HG02884 (cell line): ENCODE measurements around the gene ZNF709.
"Not testable (repeated sequence)": the region's sequence is repeated elsewhere in the genome, so short reads cannot be mapped to it uniquely, and the experiment has no call there.

ENCODE experiments used
- ATAC-seq: cut with Tn5 transposase; IDR thresholded peaks from one replicate; pipeline ENCODE4 v1.9.1; 2021; ENCODE audit warnings: mild to moderate bottlenecking, moderate library complexity; ENCODE audit not compliant: unreplicated experiment

ZNF709 gene

DNA sequence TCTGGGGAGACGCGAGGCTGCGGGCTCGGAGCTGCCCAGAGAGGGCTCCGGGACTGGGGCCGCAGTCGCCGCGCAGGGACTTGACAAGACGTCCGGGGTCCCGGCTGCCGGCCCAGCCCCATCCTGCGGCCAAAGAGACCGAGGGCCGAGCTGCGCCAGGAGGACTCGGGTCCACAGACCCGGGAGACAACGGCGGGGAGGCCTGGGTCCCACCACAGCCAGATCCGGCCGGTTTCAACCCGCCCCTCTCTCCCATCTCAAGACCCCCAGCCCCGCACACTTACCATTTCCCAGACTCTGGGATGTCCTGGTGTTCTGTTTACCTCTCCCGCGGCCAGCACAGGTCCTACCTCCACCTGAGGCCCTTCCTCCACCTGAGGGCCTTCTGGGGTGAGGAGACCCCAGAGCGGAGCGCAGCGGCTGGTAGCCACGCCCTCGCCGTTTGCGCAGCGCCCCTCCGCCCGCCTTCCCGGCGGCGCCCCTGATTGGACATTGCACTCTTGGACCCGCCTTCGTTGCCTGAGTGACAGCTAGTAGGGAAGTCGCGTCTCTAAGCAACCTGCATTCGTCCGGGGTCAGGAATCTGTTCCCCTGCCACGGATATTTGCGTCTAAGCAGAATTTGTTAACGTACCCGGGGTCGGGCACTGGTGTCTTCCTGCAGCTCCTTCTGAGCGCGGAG is at the start of gene ZNF709:
Gene ZNF709 (minus strand): TSS at position 446 of the 681 bp plus-strand sequence. CDS start 159 bp downstream, at position 287.
- ATAC-seq = peak; percentile 93

DNA sequence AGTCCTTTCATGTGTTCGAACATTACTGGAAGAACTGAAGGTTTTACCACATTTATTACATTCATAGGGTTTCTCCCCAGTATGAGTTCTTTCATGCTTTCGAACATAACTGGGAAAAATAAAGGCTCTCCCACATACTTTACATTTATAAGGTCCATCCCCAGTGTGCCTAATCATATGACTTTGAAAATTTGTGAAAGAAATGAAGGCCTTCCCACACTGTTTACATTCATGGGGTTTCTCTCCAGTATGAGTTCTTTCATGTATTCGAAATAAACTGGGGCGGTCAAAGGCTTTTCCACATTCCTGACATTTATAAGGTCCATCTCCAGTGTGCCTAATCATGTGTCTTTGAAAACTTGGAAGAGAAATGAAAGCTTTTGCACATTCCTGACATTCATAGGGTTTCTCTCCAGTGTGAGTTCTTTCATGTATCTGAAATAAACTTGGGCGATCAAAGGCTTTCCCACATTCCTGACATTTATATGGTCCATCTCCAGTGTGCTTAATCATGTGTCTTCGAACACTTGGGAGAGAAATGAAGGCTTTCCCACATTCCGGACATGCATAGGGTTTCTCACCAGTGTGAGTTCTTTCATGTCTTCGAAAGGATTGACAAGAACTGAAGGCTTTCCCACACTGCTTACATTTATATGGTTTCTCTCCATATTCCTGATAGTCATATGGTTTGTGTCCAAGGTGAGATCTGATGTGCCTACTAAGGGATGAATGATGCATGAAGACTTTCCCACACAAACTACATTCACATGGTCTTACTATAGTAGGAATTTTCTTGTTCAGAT is 42.6 kb upstream of the ZNF709 start:
- no peak for ATAC-seq

DNA sequence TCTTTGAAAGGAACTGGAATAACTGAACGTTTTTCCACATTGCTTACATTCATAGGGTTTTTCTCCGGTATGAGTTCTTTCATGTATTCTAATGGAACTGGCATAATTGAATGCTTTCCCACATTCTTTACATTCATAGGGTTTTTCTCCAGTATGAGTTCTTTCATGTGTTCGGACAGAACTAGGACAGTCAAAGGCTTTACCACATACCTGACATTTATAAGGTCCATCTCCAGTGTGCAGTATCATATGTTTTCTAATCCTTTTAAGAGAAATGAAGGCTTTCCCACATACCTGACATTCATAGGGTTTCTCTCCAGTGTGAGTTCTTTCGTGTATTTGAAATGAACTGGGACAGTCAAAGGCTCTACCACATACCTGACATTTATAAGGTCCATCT is 41.9 kb upstream of the ZNF709 start:
- no peak for ATAC-seq

DNA sequence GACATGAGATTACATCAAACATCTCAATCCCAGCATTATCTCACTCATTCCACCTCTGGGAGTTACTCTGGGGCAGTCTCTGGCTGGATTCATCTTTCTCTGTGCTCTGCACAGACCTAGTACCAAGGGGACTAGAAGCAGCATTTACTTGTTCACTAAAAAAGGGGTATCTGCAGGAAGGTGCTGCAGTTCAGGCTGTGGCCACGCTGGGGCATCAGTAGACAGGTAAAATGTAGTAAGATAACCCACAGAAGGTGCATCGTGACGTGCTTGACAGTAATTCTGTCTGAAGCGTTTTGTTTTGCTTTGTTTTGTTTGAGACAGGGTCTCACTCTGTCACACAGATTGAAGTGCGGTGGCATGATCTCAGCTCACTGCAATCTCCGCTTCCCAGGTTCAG is 37.4 kb upstream of the ZNF709 start:
- ATAC-seq = no peak

DNA sequence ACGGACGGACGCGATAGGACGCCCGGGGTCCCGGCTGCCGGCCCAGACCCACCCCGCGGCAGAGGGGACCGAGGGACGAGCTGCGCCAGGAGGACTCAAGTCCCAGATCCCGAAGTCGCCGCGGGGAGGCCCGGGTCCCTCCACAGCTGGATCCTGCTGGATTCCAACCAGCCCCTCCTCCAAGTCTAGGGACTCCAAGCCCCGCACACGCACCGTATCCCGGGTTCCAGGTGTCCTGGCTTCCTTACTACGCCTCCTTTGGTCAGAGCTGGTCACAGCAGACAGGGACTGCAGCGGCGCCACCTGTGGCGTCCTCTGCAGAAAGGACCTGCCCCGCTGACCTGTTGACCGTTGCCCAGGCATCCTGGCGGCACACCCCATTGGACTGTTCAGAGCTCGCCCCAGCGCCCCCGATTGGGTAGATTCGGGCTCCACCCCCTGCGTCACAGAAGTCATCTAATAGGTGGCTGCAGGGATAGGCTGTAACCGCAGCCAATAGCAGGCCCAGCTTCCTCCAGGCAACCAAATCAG is 29.0 kb upstream of the ZNF709 start:
- ATAC-seq = no peak

DNA sequence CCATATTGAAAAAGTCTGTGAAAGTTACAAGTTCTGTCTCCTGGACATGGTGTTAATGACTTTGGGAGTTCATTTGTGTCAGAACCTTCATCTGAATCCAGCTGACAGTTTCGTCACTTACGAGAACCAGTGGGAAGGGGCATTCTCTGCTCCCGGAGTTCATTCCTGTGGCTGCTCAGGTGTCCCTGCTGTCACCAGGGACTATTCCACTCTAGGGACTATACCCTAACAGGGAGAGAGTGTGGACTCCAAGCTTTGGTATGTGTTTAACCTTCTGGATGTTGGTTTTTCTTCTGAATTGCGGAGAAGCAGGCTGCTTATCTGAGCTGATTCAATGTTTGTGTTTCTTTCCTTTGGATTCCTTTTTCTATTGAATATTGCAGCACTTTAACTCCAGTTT is 12.4 kb upstream of the ZNF709 start:
- no peak for ATAC-seq

DNA sequence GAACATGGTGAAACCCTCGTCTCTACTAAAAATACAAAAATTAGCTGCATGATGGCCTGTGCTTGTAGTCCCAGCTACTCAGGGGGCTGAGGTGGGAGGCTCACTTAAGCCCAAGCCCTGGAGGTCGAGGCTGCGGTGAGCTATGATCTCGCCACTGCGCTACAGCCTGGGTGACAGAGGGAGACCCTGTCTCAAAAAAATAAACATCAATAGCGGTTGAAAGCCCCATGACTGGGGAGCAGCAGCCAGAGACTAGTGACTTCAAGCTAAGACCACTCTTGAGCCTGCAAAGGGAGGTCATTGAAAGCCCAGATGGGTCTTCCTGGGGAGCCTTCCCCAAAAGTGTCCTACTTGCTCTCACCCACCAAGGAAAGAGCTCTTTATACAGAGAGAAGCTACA is 11.9 kb upstream of the ZNF709 start:
- ATAC-seq = no peak

DNA sequence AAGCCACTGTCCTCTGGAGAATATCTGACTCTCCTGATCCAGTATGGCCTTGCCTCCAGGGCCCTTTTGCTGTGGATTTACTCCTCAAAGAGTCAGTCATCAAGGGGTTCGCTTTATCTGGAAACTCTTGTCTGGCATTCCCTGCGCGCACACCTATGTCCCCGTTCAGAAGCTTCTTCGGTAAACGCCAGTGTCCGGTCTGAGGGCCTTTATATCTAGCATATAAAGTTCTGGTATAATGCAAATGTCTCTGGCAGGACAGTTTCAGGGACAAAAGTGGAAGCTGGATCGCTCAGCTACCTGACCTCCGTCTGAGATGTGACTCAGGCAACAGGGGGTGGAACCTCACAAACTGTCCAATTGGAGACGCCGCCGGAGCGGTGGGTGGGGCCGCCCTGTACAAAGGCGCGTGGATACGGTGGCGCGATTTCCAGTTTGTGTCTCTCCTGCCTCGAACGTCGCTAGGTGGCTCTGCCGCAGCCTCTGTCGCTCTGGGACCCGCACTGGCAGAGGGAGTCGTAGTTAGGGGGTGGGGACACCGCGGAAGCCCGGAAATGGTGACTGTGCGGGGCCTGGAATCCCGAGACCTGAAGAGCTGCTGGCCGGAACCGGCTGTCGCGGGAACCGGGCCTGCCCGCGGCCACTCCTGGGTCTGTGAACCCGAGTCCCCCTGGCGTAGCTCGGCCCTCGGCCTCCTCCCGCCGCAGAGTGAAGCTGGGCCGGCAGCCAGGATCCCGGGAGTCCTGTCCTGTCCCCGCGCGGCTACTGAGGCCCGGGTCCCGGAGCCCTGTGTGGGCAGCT is 10.6 kb upstream of the ZNF709 start:
- peak; percentile 79 for ATAC-seq

DNA sequence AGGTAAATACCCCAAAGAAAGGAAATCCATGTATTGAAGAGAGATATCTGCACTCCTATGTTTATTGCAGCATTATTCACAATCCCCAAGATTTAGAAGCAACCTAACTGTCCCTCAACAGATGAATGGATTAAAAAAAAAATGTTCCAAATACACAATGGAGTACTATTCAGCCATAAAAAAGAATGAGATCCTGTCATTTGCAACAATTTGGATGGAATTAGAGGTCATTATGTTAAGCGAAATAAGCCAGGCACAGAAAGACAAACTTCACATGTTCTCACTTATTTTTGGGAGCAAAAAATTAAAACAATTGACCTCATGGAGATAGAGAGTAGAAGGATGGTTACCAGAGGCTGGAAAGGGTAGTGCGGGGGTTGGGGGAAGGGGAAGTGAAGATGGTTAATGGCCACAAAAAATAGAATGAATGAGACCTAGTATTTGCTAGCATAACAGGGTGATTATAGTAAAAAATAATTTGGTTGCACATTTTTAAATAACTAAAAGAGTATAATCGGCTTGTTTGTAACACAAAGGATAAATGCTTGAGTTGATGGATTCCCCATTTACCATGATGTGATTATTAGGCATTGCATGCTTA is 9.7 kb upstream of the ZNF709 start:
- no peak for ATAC-seq

DNA sequence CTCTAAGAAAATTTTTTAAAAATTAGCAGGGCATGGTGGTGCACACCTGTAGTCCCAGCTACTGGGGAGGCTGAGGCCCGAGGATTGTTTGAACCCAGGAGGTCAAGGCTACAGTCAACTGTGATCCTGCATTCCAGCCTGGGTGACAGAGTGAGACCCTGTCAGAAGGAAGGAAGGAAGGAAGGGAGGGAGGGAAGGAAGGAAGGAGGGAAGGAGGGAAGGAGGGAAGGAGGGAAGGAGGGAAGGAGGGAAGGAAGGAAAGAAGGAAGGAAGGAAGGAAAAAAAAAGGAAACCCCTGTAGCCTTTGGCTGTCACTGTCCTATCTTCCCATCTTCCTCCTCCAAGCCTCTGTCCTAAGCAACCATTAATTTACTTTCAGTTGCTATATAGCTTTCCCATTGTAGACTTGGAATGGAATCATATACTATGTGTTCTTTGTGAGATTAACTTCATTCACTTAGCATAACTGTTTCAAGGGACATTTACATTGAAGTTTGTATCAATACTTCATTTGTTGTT is 1.7 kb upstream of the ZNF709 start:
- not testable (repeated sequence) for ATAC-seq

DNA sequence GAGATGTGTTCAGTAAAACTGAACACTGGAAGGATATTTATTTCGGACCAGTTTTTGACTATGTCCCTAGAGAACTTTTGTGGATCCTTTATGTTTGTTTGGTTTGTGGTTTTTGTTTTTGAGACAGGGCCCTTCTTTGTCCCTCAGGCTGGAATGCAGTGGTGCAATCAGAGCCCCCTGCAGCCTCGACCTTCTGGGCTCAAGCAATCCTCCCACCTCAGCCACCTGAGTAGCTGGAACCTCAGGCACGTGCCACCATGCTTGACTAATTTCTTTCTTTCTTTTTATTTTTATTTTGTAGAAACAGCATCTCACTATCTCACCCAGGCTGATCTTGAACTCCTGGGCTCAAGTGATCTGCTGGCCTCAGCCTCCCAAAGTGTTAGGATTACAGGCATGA is 955 bp upstream of the ZNF709 start:
- ATAC-seq = no peak

DNA sequence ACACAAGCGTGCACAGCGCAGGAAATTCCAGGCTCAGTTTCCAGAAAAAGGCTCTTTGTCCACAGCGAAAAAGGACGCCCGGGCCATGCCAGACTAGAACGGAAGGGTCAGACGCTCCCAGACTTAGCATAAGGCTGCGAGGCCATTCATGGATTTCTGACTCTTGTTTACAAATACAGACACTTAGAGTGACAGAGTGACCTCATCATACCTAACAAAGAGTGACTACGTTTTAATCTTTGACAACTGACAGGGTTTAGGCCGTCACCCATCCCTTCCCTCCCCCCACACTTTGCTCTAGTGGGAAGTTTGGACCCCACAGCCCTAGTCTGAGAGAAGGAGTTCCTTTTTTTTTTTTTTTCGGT is 418 bp upstream of the ZNF709 start:
- no peak for ATAC-seq

DNA sequence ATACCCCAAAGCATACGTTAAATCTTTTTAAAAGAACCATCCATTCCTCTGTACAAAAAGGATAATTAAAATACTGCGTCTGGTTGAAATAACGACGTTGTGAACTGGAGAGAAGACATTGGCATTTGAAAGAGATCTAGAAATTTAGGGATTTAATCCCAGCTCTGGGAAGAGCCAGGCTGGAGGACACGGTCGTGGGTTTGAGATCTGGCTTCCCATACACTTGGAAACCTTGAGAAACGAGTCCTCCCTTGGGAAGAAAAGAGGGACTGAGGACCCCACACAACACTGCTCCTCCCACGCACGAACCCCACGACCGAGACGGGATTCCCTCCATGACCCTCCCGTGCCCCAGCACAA is 625 bp downstream of the ZNF709 start:
- ATAC-seq = no peak

DNA sequence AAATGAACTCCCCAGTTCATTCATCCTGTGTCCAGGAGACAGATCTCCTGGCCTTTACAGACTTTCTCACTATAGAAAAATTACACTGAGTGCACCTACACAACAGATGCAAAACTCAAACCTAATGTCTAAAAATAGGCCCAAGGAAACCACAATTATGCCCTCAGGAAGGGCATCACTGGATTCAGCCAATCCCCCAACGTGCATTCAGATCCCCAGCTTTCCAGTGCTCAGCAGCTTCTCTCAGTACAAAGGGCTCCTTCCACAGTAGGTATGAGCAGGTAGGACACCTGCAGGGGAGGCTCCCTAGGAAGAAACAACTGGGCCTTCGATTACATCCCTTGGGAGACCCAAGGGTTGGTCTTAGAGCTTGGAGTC is 2.1 kb downstream of the ZNF709 start:
- ATAC-seq = no peak

DNA sequence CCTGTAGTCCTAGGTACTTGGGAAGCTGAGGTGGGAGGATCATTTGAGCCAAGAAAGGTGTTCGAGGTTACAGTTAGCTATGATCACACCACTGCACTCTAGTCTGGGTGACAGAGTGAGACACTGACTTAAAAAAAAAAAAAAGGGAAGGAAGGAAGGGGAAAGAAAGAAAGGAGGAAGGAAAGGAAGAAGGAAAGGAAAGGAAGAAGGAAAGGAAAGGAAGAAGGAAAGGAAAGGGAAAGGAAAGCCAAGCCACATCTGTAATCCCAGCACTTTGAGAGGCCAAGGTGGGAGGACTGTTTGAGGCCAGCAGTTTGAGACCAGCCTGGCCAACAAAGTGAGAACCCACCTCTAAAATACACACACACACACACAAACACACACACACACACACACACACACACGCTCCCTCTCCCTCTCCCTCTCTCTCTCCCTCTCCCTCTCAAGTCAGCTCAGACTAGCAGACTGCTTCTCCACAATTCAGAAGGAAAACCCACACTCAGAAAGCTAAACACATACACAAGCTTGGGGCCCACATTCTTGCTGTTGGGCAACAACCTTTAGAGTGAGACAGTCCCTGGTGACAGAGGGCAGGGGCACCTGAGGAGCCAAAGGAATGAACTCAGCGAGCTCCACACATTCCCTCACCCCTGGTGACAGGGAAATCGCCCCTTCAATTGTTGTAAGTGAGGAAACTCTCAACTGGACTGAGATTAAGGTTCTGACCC is 2.7 kb downstream of the ZNF709 start:
- no peak for ATAC-seq

DNA sequence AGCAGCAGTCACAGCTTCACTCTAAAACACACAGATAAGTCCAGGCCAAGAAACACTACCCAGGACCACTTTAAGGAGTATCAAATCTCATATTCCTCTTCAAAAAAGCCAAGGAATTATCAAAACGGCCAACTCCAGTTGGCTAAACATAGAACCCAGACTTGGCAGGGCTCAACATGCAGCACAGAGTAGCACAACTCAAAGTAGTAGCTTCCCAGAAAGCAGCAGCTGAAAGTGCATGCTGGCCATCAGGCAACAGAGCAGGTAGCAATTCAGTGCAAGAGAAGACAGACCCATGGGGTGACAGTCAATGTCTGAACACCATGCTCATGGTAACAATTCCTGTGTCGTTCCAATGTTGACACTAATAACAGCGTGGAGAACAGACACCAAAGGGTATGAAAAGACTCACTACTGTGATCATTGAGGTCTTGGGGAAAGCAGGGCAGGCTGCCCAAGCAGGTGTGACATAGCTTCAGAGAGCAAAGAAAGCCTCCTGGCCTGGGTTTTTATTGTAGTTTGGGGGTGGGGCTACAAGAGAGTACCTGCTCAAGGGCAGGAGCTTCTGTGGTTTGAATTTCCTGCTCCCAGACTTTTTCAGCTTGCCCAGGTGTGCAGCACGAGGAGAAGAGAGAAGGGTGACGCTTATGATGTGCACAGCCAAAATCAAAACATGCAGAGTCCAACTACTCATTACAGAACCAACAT is 6.2 kb downstream of the ZNF709 start:
- no peak for ATAC-seq

DNA sequence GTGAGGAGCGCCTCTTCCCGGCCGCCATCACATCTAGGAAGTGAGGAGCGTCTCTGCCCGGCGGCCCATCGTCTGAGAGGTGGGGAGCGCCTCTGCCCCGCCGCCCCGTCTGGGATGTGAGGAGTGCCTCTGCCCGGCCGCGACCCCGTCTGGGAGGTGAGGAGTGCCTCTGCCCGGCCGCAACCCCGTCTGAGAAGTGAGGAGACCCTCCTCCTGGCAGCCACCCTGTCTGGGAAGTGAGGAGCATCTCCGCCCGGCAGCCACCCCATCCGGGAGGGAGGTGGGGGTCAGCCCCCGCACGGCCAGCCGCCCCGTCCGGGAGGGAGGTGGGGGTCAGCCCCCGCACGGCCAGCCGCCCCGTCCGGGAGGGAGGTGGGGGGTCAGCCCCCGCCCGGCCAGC is 17.0 kb downstream of the ZNF709 start:
- not testable (repeated sequence) for ATAC-seq

DNA sequence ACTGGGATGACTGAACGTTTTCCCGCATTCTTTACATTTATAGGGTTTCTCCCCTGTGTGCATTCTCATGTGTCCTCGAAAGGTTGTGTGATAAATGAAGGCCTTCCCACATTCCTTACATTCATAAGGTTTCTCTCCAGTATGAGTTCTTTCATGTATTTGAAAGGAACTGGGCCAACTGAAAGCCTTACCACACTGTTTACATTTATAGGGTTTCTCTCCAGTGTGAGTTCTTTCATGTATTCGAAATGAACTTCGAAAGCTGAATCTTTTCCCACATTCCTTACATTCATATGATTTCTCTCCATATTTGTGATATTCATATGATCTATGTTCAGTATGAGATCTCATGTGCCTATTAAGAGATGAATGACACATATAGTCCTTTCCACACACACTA is 19.4 kb downstream of the ZNF709 start:
- no peak for ATAC-seq

DNA sequence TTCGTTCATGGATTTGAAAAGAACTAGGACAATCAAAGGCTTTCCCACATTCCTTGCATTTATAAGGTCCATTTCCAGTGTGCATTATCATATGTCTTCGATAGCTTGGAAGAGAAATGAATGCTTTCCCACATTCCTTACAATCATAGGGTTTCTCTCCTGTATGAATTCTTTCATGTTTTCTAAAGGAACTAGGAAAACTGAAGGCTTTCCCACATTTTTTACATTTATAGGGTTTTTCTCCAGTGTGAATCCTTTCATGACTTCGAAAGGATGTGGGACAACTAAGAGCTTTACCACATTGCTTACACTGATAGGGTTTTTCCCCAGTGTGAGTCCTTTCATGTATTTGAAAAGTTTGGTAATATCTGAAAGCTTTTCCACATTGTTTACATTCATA is 19.8 kb downstream of the ZNF709 start:
- ATAC-seq = no peak

DNA sequence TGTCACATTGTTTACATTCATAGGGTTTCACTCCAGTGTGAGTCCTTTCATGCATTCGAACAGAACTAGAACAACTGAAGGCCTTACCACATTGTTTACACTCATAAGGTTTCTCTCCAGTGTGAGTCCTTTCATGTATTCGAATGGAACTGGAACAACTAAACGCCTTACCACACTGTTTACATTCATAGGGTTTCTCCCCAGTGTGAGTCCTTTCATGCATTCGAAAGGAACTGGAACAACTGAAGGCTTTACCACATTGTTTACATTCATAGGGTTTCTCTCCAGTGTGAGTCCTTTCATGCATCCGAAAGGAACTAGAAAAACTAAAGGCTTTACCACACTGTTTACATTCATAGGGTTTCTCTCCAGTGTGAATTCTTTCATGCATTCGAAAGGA is 20.5 kb downstream of the ZNF709 start:
- not testable (repeated sequence) for ATAC-seq
